GM12892 (cell line): ENCODE measurements around the gene GLOD4.

Experiments
- POLR2A ChIP-seq: IDR thresholded peaks from 2 replicates; pipeline ENCODE4 v1.6.1; 2011; ENCODE audit warnings: low read depth, low read length, control low read depth
- POLR2AphosphoS5 ChIP-seq: IDR thresholded peaks from 2 replicates; pipeline ENCODE4 v1.6.1; 2011; ENCODE audit warnings: low read depth, low read length, control low read depth

DNA sequence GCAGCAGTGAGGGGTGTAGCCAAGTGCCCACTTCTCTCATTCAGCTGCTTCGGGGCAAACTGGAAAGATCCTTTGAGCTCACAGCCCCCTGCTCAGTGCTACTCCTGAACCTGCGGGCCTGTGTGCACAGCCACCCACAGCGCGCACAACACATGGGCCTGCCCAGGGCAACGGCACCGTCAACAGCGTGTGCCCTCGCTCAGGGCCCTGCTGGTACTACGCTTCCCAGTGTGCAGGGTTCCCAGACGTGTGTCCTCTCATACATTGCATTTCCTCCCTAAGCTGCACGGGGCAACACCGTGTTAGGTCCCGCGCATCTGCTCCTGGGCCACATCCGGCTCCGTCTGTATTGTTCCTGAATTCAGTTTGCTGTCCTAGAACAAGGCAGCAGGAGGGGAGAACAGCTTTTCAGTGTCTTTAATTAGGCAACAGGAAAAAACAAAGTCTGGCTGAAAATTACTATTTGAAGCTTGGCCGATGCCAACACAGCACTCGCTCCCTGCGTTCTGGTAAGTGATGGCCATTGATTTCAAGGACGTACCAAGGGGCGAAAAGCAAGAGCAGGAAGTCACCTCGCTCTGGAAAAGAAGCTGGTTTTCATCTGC, 15.3 kb upstream of the GLOD4 start:
- TF ChIP-seq POLR2A: no peak
- no peak for TF ChIP-seq POLR2AphosphoS5
